Panc1 (cell line): ENCODE measurements around the gene FES. TPM values are rescaled to one million over a fixed set of nuclear protein-coding genes. Genes with fewer than 3 reads are reported as not detected.

Experiments
- ATAC-seq: fragments of 200-7000 bp; cut with Tn5 transposase; 2 replicates; pipeline ENCODE4 v1.9.1; 2020; ENCODE audit warnings: mild to moderate bottlenecking, moderate library complexity
- BruUV-seq: library from RNA; stranded (reverse); fragments of 400-500 nt; replicated peaks from 2 replicates; lab custom pipeline; 2021; lab: Mats Ljungman, UMichigan
- CTCF ChIA-PET: fragments of 300-600 bp; sonication (Branson Sonifier 250); formaldehyde crosslinking; loops from one replicate; lab custom pipeline; 2022; ENCODE audit warnings: antibody characterized with exemption; lab: Charles Lee
- POLR2A ChIA-PET: fragments of 300-600 bp; sonication (Branson Sonifier 250); formaldehyde crosslinking; loops from one replicate; lab custom pipeline; 2022; ENCODE audit warnings: antibody characterized with exemption; lab: Charles Lee
- DNase-seq: peaks from one replicate; pipeline ENCODE4 v3.0.0-alpha.2; 2010; ENCODE audit warnings: low read depth, low spot score
- H3K27ac ChIP-seq: 2 replicates; pipeline ENCODE4 v1.5.1; 2011; ENCODE audit warnings: mild to moderate bottlenecking, low read length, inconsistent platforms
- H3K27me3 ChIP-seq: fragments of 200-500 bp; sonication (Bioruptor generic); 2 replicates; pipeline ENCODE4 v1.6.0; 2014; ENCODE audit warnings: low read length, inconsistent platforms; ENCODE audit not compliant: control insufficient read depth, insufficient read depth
- H3K36me3 ChIP-seq: fragments of 200-500 bp; sonication (Bioruptor generic); 2 replicates; pipeline ENCODE4 v1.5.1; 2014; ENCODE audit warnings: inconsistent platforms, mild to moderate bottlenecking, low read length, moderate library complexity; ENCODE audit not compliant: control insufficient read depth, insufficient read depth
- H3K4me1 ChIP-seq: 2 replicates; pipeline ENCODE4 v1.5.1; 2011; ENCODE audit warnings: inconsistent platforms, mild to moderate bottlenecking, low read length, moderate library complexity; ENCODE audit not compliant: control insufficient read depth, insufficient read depth
- H3K4me3 ChIP-seq, 2 experiments: 2 replicates each; pipeline ENCODE4 v1.5.1; 2011 to 2012; ENCODE audit warnings: low read depth in 2 of 2, low read length in 2 of 2, mild to moderate bottlenecking in 2 of 2, inconsistent platforms in 1 of 2, moderate library complexity in 1 of 2
- H3K9me3 ChIP-seq: fragments of 200-500 bp; sonication (Bioruptor generic); 2 replicates; pipeline ENCODE4 v1.5.1; 2014; ENCODE audit warnings: low read depth, mild to moderate bottlenecking, inconsistent platforms, low read length, moderate library complexity; ENCODE audit not compliant: control insufficient read depth, insufficient read depth
- CTCF ChIP-seq: fragments of 450-650 bp; IDR thresholded peaks from 2 replicates; pipeline ENCODE4 v1.5.1; 2017; ENCODE audit warnings: mild to moderate bottlenecking
- POLR2AphosphoS5 ChIP-seq: IDR thresholded peaks from 2 replicates; pipeline ENCODE4 v1.6.1; 2012; ENCODE audit warnings: mild to moderate bottlenecking, low read depth, low read length, moderate library complexity
- REST ChIP-seq, 2 experiments: IDR thresholded peaks; 2 replicates each; pipeline ENCODE4 v1.6.1; 2011 to 2012; ENCODE audit warnings: low read depth in 2 of 2, control low read depth in 1 of 2, low read length in 1 of 2, mild to moderate bottlenecking in 1 of 2, moderate library complexity in 1 of 2; ENCODE audit not compliant: insufficient read depth in 1 of 2
- SIN3A ChIP-seq: IDR thresholded peaks from 2 replicates; pipeline ENCODE4 v1.6.1; 2012; ENCODE audit warnings: low read depth, mild to moderate bottlenecking, low read length, moderate library complexity, borderline replicate concordance; ENCODE audit not compliant: insufficient read depth
- TCF7L2 ChIP-seq: IDR thresholded peaks from 2 replicates; pipeline ENCODE4 v1.6.1; 2011; ENCODE audit warnings: mild to moderate bottlenecking, low read depth, low read length, inconsistent platforms
- in situ Hi-C: cut with HindIII; loops from 2 replicates; pipeline ENCODE4 v1.10.0; 2016; ENCODE audit warnings: low sequenced_read_pairs, low pct_unique_long_range_greater_than_20kb
- intact Hi-C: fragments of 100-400 bp; cut with micrococcal nuclease; formaldehyde crosslinking; loops from one replicate; pipeline ENCODE4 v1.10.0; 2022; ENCODE audit not compliant: unreplicated experiment
- total RNA-seq: library from RNA; stranded (reverse); gene quantifications from one replicate; pipeline ENCODE4 v1.2.1, GENCODE V29; 2021; ENCODE audit not compliant: unreplicated experiment

Gene FES
- total RNA-seq, 1 experiment from 2014 or later = 0.64 TPM

GRCh38 chr15:90905306-90906180, 21.2 kb downstream of the FES start:
- H3K36me3 ChIP-seq = 0 out of 2 replicates have a peak, but pooled peaks cover 5% of the 10 kb centered on the region
- no TSS peak for BruUV-seq
- peaks cover 12% of the 10 kb centered on the region for H3K4me1 ChIP-seq
- no peak for TF ChIP-seq POLR2AphosphoS5
- TF ChIP-seq SIN3A = no peak
- no peak for TF ChIP-seq CTCF
- no peak for TF ChIP-seq REST (IDR thresholded peaks at IDR 0.05; ENCODE audit: insufficient read depth in 1 of 2, low read depth in 2 of 2, low read length in 1 of 2)
- no peak for TF ChIP-seq TCF7L2
- intact Hi-C loops = no loop called here
- no peak overlapping the region for H3K4me3 ChIP-seq
- in situ Hi-C loops = no loop called here
- POLR2A ChIA-PET = interaction anchor here (0.6 kb wide), 1 partner anchor 455 kb away, joined by 3 read pairs; no protein-coding TSS in a partner anchor
- H3K27ac ChIP-seq = no peak overlapping the region
- ATAC-seq = no peak
- no peaks in the 10 kb centered on the region for H3K9me3 ChIP-seq
- DNase-seq = no peak
- CTCF ChIA-PET = no interaction called here
- no peaks in the 10 kb centered on the region for H3K27me3 ChIP-seq

- 0 out of 2 replicates have a peak, but pooled peaks cover 5% of the 10 kb centered on the region for H3K36me3 ChIP-seq
Observed at GRCh38 chr15:90906181-90906849, 22.0 kb downstream of the FES start.

More at GRCh38 chr15:90906181-90906849, 22.0 kb downstream of the FES start:
- Histone ChIP-seq H3K9me3 (no peaks in the 10 kb centered on the region), H3K27ac (no peak overlapping the region), H3K27me3 (no peaks in the 10 kb centered on the region), H3K4me1 (peaks cover 12% of the 10 kb centered on the region), H3K4me3 (no peak overlapping the region)
- no peak for TF ChIP-seq TCF7L2
- TF ChIP-seq SIN3A = no peak
- TF ChIP-seq REST (IDR thresholded peaks at IDR 0.05; ENCODE audit: insufficient read depth in 1 of 2, low read depth in 2 of 2, low read length in 1 of 2) = no peak
- TF ChIP-seq POLR2AphosphoS5 = no peak
- no peak for TF ChIP-seq CTCF
- DNase-seq (no peak), ATAC-seq (no peak)
- no TSS peak for BruUV-seq
- ChIA-PET CTCF (no interaction called here), POLR2A (no interaction called here)
- intact Hi-C loops = no loop called here
- in situ Hi-C loops = no loop called here
